ENCODE data around the gene SLC1A5.
A peak's percentile ranks its signal among the peaks of the same experiment; 100 is the strongest.

SLC1A5 gene

GRCh38 chr19:46745030-46745429, 43.4 kb downstream of the SLC1A5 start:
- no peak for DNase-seq

- DNase-seq = no peak
These were observed 44.2 kb downstream of the SLC1A5 start for GRCh38 chr19:46744005-46744691.

DNA sequence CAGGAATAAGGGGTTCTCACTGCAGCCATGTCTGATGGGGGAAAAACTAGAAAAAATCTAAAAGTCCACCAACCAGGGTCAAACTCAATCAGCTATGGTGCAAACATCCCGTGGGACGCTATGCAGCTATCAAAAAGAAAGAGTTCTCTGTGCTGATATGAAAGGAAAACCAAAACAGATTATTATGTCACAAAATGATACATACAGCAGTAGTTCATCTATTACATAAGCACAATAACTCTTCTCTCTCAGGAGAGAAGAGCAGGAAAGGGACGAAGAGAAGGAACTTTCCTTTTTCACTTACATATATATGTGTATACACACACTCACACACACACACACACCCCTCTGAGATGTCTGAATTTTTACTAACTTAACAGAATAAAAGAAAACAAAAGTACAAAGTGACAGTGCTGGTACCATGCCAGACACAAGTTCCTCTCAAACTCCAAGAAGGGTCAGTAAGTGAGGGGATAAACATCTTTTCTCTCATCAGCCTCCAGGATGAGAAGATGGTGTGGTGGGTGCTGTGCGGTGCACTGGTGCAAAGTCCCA, 45.4 kb downstream of the SLC1A5 start:
- no peak for DNase-seq

GRCh38 chr19:46741447-46741846, 46.9 kb downstream of the SLC1A5 start:
- no peak for DNase-seq

- peak in 20 of 51 donors; percentile 12 to 72 (median 35) for DNase-seq
These were observed 49.1 kb downstream of the SLC1A5 start for GRCh38 chr19:46739290-46739771.

DNA sequence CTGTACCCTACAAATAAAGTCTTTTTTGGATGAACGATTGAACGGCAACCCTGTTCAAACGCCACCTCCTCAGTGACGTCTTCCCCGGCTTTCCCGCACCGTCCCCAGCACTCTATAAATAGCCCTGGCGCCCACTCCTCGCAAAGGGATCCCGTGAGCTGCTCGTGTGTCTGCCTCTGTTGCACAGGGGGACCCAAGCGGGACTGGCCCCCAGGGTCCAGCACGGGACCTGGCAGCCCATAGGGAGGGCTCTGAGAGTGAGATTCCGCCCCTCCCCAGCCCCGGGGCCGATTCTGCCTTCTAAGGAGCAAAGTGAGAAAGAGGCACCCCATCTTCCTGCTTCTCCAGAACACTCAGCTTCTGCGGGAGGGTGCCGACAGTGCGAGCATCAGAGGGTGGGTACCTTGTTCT, 50.6 kb downstream of the SLC1A5 start:
- no peak for DNase-seq

GRCh38 chr19:46737298-46737654, 51.1 kb downstream of the SLC1A5 start:
- DNase-seq = no peak

DNA sequence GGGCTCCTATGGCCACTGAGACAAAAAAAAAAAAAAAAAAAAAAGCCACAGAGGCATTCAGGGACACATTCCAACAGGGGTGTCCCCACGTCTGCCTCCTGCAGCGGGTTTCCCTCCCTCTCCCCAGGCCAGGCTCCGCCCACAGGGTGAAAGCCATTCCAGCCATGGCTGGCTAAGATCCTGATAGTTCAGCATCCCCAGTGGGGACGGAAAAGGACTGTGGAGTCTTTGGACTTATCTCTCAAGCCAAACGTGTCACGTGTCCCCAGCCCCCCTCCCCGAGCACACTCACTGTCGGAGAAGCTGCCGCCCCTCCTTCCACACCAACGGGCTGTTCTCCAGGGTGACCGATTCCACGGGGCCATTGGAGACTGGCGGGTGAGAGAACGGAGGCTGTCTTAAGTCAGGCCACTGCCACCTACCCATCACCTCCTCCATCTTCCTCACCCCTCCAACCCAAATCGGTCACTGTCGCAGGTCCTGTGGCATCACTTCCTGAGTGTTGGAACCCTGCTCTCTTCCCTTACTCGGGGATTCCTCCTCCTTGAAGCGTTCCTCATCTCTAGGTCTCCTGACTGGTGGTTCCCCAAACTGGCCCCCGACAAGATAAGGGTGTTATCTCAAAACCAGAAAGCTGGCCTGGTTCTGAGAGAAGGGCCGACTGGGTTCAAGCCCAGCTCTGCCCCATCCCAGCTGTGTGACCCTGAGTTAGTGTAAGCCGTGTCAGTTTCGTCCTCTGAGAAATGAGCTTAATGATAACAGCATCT, 51.7 kb downstream of the SLC1A5 start:
- peak in 1 of 51 donors; percentile 13 for DNase-seq

DNA sequence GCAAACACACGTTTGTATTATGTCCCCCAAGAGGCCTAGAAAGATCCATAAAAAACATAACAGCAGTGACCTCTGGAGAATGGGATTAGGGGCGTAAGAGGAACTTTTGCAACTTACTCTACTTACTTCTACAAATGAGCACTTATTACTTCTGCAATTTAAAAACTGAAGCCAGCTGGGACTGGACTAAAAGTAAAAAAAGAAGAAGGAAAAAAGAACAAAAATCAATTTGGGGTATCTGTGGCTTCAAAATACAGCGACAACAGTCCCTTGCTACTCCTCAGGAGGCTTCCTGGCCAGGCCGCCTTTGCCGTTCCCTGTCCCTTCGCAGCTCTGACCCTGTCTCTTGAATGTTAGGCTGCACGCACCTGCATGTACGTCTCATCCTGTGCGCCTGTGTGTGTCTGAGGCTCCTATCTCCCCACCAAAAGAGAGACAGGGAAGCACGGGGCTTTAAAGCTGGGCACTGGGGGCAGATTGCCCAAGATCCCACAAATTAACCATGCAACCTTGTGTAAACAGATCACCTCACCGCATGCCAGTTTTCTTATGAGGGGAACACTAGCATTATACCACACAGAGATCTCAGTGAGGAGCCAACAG, 54.6 kb downstream of the SLC1A5 start:
- no peak for DNase-seq

- DNase-seq = peak in 6 of 51 donors; percentile 12 to 33 (median 23)
These were observed 55.3 kb downstream of the SLC1A5 start for GRCh38 chr19:46732966-46733689.

GRCh38 chr19:46732172-46732938, 56.0 kb downstream of the SLC1A5 start:
- DNase-seq = no peak

DNA sequence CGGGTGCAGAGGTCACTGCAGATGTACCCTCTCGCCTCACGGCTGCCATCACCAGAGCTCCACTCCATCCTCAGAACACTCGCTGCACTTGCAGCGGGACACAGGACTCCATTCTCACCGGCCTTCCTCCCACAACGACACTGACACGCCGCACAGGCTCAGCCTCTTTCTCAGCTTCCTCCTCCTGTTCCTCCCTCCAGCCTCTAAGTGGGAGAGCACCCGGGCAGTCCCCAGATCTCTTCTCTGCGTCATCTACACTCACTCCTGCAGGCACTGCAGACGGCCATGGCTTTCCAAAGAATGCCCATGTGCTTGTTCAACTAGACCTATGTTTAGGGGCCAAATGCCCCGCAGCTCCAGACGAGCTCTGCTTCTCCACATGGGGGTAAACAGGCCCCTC, 56.8 kb downstream of the SLC1A5 start:
- DNase-seq = peak in 1 of 51 donors; percentile 41

- DNase-seq = peak in 1 of 51 donors; percentile 14
These were observed 57.3 kb downstream of the SLC1A5 start for GRCh38 chr19:46731007-46731501.

DNA sequence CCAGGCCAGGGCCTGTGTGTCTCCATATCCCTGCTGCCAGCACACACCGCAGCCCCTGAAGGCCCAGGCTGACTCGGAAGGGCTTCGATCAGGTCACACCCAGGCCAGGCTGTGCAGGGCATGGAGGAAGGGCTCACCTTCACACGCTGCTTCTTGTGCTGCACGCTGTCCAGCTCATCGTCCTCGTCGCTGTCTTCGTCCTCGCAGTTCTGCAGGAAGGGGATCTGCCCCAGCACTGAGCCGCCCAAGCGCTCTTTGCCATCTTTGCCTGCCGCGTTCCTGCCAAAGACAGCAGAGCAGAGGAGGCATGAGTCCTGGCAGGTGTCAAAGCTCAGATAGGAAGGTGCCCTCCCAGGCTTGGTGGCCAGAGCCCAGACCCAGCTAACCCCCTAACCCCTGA, 57.8 kb downstream of the SLC1A5 start:
- DNase-seq = no peak

DNA sequence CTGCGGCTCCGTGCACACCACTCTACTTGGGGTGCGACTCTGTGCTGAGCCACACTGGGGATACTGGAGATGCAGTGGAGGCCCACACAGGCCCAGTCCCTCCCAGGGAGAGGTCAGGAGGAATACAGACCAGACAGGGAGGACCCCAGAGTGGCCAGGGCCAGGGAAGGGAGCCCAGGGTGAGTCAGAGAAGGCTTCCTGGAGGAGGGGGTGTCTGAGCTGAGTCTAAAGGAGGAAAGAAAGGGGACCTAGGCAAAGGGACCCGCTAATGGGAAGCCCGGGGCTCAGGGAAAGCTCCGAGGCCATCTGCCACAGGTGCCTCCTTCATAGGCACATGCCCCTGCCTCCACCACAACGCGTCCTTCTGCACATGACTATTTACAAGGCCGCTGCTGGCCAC, 58.2 kb downstream of the SLC1A5 start:
- no peak for DNase-seq

DNA sequence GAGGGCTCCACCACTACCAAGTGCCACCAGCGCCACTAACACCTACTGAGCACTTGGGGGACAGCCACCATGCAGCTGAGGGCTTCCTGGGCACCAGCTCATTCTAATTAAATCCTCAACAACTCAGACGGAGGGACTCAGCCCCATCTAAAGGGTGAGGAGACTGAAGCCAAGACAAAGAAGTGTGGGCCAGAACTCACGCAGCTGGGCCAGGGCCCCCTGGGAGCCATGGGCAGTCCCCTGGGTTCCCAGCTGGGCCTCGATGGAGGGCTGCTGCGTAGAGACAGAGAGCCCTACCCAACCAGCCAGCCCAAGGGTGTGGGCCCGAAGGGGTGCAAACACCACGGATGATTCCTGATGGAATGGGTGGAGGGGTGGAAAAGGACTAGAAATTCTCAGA, 58.7 kb downstream of the SLC1A5 start:
- DNase-seq = no peak

GRCh38 chr19:46728693-46729339, 59.6 kb downstream of the SLC1A5 start:
- DNase-seq = peak in 37 of 51 donors; percentile 14 to 84 (median 41)

- DNase-seq = no peak
These were observed 60.2 kb downstream of the SLC1A5 start for GRCh38 chr19:46728208-46728607.

GRCh38 chr19:46727757-46728156, 60.6 kb downstream of the SLC1A5 start:
- DNase-seq = no peak

DNA sequence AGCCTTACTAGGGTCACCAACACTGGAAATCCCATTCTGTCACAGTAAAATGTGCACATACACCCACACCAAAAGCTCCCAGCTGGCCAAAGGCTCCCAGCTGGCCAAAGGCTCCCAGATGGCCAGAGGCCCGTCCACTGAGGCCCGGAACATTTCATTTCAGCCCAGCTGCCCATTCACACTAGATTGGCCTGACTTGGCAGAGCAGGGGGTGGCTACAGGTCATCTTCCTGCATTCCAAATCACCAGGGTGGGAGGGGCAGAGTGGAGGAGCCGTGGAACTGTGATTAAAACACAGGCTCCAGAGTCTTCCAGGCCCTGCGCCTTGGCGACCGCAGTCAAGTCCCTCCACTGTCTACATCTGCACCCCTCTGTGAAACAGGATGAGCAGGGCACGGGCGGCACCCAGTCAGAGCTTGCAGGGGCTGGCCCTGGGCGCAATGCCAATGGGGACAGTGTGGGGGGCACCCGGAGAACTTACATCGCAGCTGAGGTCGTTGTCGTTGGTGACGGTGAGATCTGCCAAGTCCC, 61.4 kb downstream of the SLC1A5 start:
- peak in 2 of 51 donors; percentile 5 to 15 for DNase-seq
